Loucy (cell line): ENCODE data around the gene NINL.

Experiments used
- CTCF ChIP-seq: fragments of 200-600 bp; sonication (generic); conservative IDR thresholded peaks from 2 replicates; pipeline ENCODE4 v1.5.1; 2014; ENCODE audit warnings: mild to moderate bottlenecking, antibody characterized with exemption, low read length
- EZH2phosphoT487 ChIP-seq: fragments of 200-600 bp; IDR thresholded peaks from 2 replicates; pipeline ENCODE4 v1.6.1; 2018; ENCODE audit warnings: antibody characterized with exemption, mild to moderate bottlenecking, moderate library complexity, borderline replicate concordance

GRCh38 chr20:25571817-25572216, 13.5 kb downstream of the NINL start:
- TF ChIP-seq CTCF (no peak), EZH2phosphoT487 (no peak)
